ENCODE data around the gene MUC20. TPM values are rescaled to one million over a fixed set of nuclear protein-coding genes. Genes with fewer than 3 reads are reported as not detected.

MUC20 gene
- total RNA-seq, 3 donors from 2014 or later = 29.5 to 147 (median 112) TPM

- peaks cover 6% of the 10 kb centered on the region for H3K36me3 ChIP-seq (ENCODE audit: low read depth)
- TF ChIP-seq CTCF (IDR thresholded peaks at IDR 0.05) = no peak
- H3K4me3 ChIP-seq = no peak overlapping the region
- ATAC-seq = no peak
- intact Hi-C loops (cut with DNase I, micrococcal nuclease) = no loop called here
- no peaks in the 10 kb centered on the region for H3K9me3 ChIP-seq
- no peaks in the 10 kb centered on the region for H3K4me1 ChIP-seq (ENCODE audit: low read depth)
- DNase-seq = peak in 1 of 3 donors; percentile 13
Measured at GRCh38 chr3:195758721-195759353, 38.1 kb downstream of the MUC20 start.

DNA sequence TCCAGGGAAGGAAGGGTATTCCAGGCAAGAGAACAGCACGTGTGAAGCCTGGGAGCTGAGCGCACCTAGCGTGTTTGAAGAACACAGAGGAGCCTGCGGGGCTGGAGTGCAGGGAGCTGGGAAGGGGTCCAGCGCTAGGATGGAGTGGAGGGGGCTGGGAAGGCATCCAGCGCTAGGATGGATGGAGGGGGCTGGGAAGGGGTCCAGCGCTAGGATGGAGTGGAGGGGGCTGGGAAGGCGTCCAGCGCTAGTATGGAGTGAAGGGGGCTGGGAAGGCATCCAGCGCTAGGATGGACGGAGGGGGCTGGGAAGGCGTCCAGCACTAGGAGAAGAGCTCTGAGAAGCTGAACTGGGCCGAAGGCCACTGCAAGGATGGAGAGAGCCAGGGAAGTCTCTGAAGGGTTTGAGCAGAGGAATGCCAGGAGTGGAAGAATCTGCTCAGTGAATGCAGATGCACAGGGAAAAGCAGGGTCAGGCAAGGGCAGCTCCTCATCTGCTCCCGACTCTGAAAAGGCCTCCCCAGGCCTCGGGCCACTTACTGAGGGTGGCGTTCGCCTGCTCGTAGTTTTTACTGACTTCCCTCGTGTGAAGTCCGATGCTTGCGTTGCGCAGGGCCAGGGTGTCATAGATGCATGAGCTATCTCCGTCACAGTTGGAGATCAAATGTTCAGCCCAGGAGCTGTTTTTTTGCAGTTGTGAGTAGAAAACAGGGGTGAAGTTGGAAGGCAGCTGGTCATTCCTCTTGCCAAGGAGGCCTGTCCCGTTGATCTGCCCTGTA lies 39.8 kb downstream of the MUC20 start:
- ATAC-seq (no peak), DNase-seq (peak in 1 of 3 donors; percentile 15)
- Histone ChIP-seq H3K36me3 (ENCODE audit: low read depth) (no peaks in the 10 kb centered on the region), H3K4me3 (no peak overlapping the region), H3K9me3 (no peaks in the 10 kb centered on the region), H3K4me1 (ENCODE audit: low read depth) (no peaks in the 10 kb centered on the region)
- intact Hi-C loops (cut with DNase I, micrococcal nuclease) = no loop called here
- no peak for TF ChIP-seq CTCF (IDR thresholded peaks at IDR 0.05)

GRCh38 chr3:195761123-195761566 lies 40.4 kb downstream of the MUC20 start:
- no peaks in the 10 kb centered on the region for H3K4me1 ChIP-seq (ENCODE audit: low read depth)
- intact Hi-C loops (cut with DNase I, micrococcal nuclease) = no loop called here
- DNase-seq (peak in 1 of 3 donors; percentile 17), ATAC-seq (no peak)
- no peak overlapping the region for H3K4me3 ChIP-seq
- TF ChIP-seq CTCF (IDR thresholded peaks at IDR 0.05) = no peak
- no peaks in the 10 kb centered on the region for H3K9me3 ChIP-seq
- H3K36me3 ChIP-seq (ENCODE audit: low read depth) = no peaks in the 10 kb centered on the region

DNA sequence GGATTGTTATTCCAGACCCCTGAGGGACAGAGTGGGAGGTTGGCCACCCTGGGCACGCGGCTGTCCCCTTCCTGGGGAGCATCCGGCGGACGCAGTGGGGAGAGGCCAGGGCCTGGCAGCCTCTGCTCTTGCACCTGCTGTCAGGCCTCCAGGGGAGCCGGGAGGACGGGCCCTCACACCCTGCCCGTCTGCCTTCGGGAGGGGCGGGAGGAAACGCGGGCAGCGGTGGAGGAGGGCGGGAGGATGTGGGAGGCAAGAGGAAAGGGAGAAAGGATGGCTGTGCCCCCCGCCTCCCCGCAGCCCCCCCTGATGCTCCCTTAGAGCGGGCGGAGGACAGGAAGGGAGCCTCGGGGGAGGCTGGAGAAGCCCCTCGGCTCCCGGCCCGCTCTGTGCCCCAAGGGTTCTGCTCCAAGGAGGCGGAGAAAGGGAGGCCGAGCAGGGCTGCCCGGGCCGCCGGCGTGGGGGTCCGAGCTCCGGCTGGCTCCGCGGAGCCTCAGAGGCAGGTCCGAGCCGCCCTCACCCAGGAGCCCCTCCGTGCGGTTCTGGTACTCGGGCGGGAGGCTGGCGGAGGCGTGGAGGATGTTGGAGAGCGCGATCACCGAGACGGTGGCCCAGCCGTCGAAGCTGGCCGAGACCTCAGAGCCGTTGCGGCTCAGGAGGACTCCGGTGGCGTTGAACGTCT lies 40.9 kb downstream of the MUC20 start:
- intact Hi-C loops (cut with DNase I, micrococcal nuclease) = no loop called here
- ATAC-seq (peak; percentile 1), DNase-seq (peak in 1 of 3 donors; percentile 43)
- H3K4me1 ChIP-seq (ENCODE audit: low read depth) = no peaks in the 10 kb centered on the region
- H3K4me3 ChIP-seq = no peak overlapping the region
- no peak for TF ChIP-seq CTCF (IDR thresholded peaks at IDR 0.05)
- H3K9me3 ChIP-seq = no peaks in the 10 kb centered on the region
- no peaks in the 10 kb centered on the region for H3K36me3 ChIP-seq (ENCODE audit: low read depth)

DNA sequence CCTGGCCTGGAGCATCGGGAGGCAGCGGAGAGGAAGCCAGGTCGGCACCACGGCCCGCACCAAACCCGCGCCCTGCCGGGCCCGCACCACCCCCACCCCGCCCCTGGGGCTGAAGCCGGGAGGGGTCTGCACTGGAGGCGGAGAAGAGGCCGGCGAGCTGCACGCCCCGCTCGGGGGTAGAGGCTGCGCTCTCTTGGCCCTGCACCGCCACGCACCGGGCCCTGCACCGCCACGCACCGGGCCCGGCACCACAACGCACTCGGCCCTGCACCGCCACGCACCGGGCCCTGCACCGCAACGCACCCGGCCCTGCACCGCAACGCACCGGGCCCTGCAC lies 41.4 kb downstream of the MUC20 start:
- ATAC-seq (no peak), DNase-seq (peak in 1 of 3 donors; percentile 37)
- Histone ChIP-seq H3K9me3 (no peaks in the 10 kb centered on the region), H3K4me1 (ENCODE audit: low read depth) (no peaks in the 10 kb centered on the region), H3K4me3 (no peak overlapping the region), H3K36me3 (ENCODE audit: low read depth) (no peaks in the 10 kb centered on the region)
- TF ChIP-seq CTCF (IDR thresholded peaks at IDR 0.05) = no peak
- intact Hi-C loops (cut with DNase I, micrococcal nuclease) = no loop called here

Data from mucosa of descending colon (tissue), 3 donors.